K562 (cell line): ENCODE results near the gene SLC2A4. TPM values are rescaled to one million over a fixed set of nuclear protein-coding genes. Genes with fewer than 3 reads are reported as not detected.
A peak's percentile ranks its signal among the peaks of the same experiment; 100 is the strongest.

Experiments
- BRF1 ChIP-seq: IDR thresholded peaks from 3 replicates; pipeline ENCODE4 v1.6.1; 2011; ENCODE audit warnings: borderline replicate concordance, mild to moderate bottlenecking; ENCODE audit not compliant: insufficient read length; ENCODE audit errors: extremely low read depth
- EP400 ChIP-seq: fragments of 450-650 bp; IDR thresholded peaks from 2 replicates; pipeline ENCODE4 v1.6.1; 2017; ENCODE audit warnings: antibody characterized with exemption, mild to moderate bottlenecking, moderate library complexity
- NR4A1 ChIP-seq, 2 experiments: fragments of 250-450 bp in 1 of 2; fragments of 450-650 bp in 1 of 2; sonication (Bioruptor Pico) in 1 of 2; IDR thresholded peaks; 2 replicates each; pipeline versions ENCODE4 v1.4.0 to v1.6.1; 2016 to 2020; ENCODE audit warnings: mild to moderate bottlenecking in 2 of 2, missing compliant biosample characterization in 1 of 2, missing genetic modification characterization in 1 of 2, moderate library complexity in 1 of 2
- POLR2A ChIP-seq: fragments of 450-650 bp; conservative IDR thresholded peaks from 2 replicates; pipeline ENCODE4 v1.6.1; 2016
- RAD21 ChIP-seq, 2 experiments: fragments of 250-450 bp in 1 of 2; fragments of 450-650 bp in 1 of 2; sonication (Bioruptor Pico) in 1 of 2; formaldehyde crosslinking in 1 of 2; IDR thresholded peaks in 1 of 2; conservative IDR thresholded peaks in 1 of 2; 2 replicates each; pipeline versions ENCODE4 v1.4.0 to v1.8.0; 2020 to 2022; ENCODE audit warnings: mild to moderate bottlenecking in 2 of 2, moderate library complexity in 1 of 2
- SP2 ChIP-seq: IDR thresholded peaks from 2 replicates; pipeline ENCODE4 v1.6.1; 2011; ENCODE audit warnings: mild to moderate bottlenecking, low read depth, low read length, moderate library complexity; ENCODE audit not compliant: poor library complexity, severe bottlenecking; ENCODE audit errors: extremely low read depth
- STAT5A ChIP-seq: IDR thresholded peaks from 2 replicates; pipeline ENCODE4 v1.6.1; 2012; ENCODE audit warnings: low read length, inconsistent platforms, borderline replicate concordance
- TAF1 ChIP-seq: IDR thresholded peaks from 2 replicates; pipeline ENCODE4 v1.6.1; 2011; ENCODE audit warnings: mild to moderate bottlenecking, low read length, moderate library complexity; ENCODE audit not compliant: insufficient read depth, control insufficient read depth, severe bottlenecking; ENCODE audit errors: extremely low read depth
- polyA plus RNA-seq, 8 experiments: library from polyadenylated mRNA; depleted of rRNA in 4 of 8; stranded (reverse) in 5 of 8; unstranded in 3 of 8; fragments of >200 nt; fragmentation: Nextera tagmentation in 2 of 8; fragmentation: Illumina TruSeq in 1 of 8; extraction: Ambion mirVana in 2 of 8; extraction: Trizol in 1 of 8; gene quantifications; 2 replicates each; pipeline versions ENCODE4 v1.2.1 to v1.2.3, GENCODE V29; 2011 to 2014; ENCODE audit warnings: inconsistent platforms in 1 of 8, missing spikeins in 1 of 8
- total RNA-seq, 7 experiments: library from RNA; depleted of rRNA in 6 of 7; stranded (reverse); fragments of >200 nt in 6 of 7; fragmentation: Illumina TruSeq in 2 of 7; extraction: Trizol in 2 of 7; gene quantifications; 2 replicates each; pipeline versions ENCODE4 v1.2.1 to v1.2.3, GENCODE V29; 2011 to 2021; ENCODE audit warnings: low replicate concordance in 1 of 7
- TF ChIP-seq, protein P1 (sequence below): IDR thresholded peaks from 2 replicates; pipeline ENCODE4 v1.6.1; 2011; ENCODE audit warnings: borderline replicate concordance, low read depth, mild to moderate bottlenecking, moderate library complexity, low read length; ENCODE audit not compliant: insufficient read depth, poor library complexity, severe bottlenecking
- TF ChIP-seq, protein P2 (sequence below): sonication (generic); formaldehyde crosslinking; IDR thresholded peaks from 2 replicates; pipeline ENCODE4 v1.9.0; 2022; ENCODE audit warnings: mild to moderate bottlenecking, missing genetic modification reagents
- TF ChIP-seq, protein P3 (sequence below), 3 experiments: fragments of 200-800 bp in 1 of 3; sonication (Bioruptor generic) in 1 of 3; sonication (generic) in 1 of 3; formaldehyde crosslinking in 1 of 3; IDR thresholded peaks; 2 replicates each; pipeline versions ENCODE4 v1.6.1 to v1.8.0; 2016 to 2022; ENCODE audit warnings: mild to moderate bottlenecking in 2 of 3, missing compliant biosample characterization in 2 of 3, missing genetic modification characterization in 2 of 3, missing genetic modification reagents in 1 of 3
- TF ChIP-seq, protein P4 (sequence below), 2 experiments: fragments of 150-350 bp in 1 of 2; IDR thresholded peaks; 2 replicates each; pipeline ENCODE4 v1.6.1; 2012 to 2016; ENCODE audit warnings: low read depth in 2 of 2, low read length in 2 of 2, mild to moderate bottlenecking in 1 of 2, moderate library complexity in 1 of 2
- TF ChIP-seq, protein P5 (sequence below): fragments of 200-800 bp; sonication (Bioruptor generic); IDR thresholded peaks from 2 replicates; pipeline ENCODE4 v1.6.1; 2017; ENCODE audit warnings: missing genetic modification characterization, missing compliant biosample characterization
- TF ChIP-seq, protein P6 (sequence below): fragments of 250-450 bp; sonication (Bioruptor Pico); IDR thresholded peaks from 2 replicates; pipeline ENCODE4 v1.4.0; 2020; ENCODE audit warnings: mild to moderate bottlenecking, moderate library complexity

Gene SLC2A4
- total and polyA plus RNA-seq, 9 of the 15 experiments (the other 6 are each of a cell fraction or from before 2014, with no cell fraction given), result 0.74 to 3.5 (median 1.6) TPM

DNA sequence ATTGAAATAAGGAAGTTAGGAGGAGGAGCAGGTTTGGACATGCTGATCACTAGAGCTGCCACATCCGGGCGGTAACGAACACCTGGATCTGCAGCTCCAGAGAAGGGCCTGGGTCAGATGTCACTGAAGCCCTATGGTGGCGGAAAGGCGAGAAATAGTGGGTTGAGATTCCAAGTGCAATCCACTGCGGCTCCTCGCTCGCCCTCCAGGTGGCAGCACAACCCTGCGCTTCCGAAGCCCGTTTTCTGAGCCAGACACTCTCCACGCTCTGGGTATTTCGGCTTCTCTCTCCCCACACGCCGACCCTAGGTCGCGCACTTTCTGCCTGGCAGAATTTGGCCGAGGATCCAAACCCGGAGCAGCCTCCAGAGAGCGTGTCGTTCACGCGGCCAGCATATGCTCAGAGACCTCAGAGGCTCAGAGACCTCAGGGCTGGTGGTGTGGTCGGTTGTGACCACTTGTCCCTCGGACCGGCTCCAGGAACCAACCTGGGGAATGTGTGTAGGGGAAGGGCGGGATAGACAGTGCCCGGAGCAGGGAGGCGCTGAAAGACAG is 922 bp upstream of the SLC2A4 start (continued):
- TF ChIP-seq, protein P1, sequence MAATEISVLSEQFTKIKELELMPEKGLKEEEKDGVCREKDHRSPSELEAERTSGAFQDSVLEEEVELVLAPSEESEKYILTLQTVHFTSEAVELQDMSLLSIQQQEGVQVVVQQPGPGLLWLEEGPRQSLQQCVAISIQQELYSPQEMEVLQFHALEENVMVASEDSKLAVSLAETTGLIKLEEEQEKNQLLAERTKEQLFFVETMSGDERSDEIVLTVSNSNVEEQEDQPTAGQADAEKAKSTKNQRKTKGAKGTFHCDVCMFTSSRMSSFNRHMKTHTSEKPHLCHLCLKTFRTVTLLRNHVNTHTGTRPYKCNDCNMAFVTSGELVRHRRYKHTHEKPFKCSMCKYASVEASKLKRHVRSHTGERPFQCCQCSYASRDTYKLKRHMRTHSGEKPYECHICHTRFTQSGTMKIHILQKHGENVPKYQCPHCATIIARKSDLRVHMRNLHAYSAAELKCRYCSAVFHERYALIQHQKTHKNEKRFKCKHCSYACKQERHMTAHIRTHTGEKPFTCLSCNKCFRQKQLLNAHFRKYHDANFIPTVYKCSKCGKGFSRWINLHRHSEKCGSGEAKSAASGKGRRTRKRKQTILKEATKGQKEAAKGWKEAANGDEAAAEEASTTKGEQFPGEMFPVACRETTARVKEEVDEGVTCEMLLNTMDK, result peak; percentile 52
- TF ChIP-seq POLR2A (peak; percentile 44; the same call in 1 of the 2 replicates), SP2 (no peak), STAT5A (no peak), RAD21 (CRISPR knock-in tag; conservative IDR thresholded peaks at IDR 0.05 in 1 of 2, IDR thresholded peaks at IDR 0.05 in 1 of 2) (peak; percentile 87 to 94), TAF1 (peak; percentile 25), NR4A1 (CRISPR knock-in tag; IDR thresholded peaks at IDR 0.05) (no peak), NR4A1 (tag; IDR thresholded peaks at IDR 0.05) (no peak), EP400 (peak; percentile 72), BRF1 (no peak)
- TF ChIP-seq, protein P2, sequence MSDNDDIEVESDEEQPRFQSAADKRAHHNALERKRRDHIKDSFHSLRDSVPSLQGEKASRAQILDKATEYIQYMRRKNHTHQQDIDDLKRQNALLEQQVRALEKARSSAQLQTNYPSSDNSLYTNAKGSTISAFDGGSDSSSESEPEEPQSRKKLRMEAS, result peak; percentile 89
- TF ChIP-seq, protein P3, sequence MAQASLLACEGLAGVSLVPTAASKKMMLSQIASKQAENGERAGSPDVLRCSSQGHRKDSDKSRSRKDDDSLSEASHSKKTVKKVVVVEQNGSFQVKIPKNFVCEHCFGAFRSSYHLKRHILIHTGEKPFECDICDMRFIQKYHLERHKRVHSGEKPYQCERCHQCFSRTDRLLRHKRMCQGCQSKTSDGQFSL (CRISPR knock-in tag; IDR thresholded peaks at IDR 0.05), result 0 out of 2 replicates have a peak, but pooled peaks have one; percentile 60
- TF ChIP-seq, protein P3 (tag; IDR thresholded peaks at IDR 0.05), result no peak
- TF ChIP-seq, protein P4, sequence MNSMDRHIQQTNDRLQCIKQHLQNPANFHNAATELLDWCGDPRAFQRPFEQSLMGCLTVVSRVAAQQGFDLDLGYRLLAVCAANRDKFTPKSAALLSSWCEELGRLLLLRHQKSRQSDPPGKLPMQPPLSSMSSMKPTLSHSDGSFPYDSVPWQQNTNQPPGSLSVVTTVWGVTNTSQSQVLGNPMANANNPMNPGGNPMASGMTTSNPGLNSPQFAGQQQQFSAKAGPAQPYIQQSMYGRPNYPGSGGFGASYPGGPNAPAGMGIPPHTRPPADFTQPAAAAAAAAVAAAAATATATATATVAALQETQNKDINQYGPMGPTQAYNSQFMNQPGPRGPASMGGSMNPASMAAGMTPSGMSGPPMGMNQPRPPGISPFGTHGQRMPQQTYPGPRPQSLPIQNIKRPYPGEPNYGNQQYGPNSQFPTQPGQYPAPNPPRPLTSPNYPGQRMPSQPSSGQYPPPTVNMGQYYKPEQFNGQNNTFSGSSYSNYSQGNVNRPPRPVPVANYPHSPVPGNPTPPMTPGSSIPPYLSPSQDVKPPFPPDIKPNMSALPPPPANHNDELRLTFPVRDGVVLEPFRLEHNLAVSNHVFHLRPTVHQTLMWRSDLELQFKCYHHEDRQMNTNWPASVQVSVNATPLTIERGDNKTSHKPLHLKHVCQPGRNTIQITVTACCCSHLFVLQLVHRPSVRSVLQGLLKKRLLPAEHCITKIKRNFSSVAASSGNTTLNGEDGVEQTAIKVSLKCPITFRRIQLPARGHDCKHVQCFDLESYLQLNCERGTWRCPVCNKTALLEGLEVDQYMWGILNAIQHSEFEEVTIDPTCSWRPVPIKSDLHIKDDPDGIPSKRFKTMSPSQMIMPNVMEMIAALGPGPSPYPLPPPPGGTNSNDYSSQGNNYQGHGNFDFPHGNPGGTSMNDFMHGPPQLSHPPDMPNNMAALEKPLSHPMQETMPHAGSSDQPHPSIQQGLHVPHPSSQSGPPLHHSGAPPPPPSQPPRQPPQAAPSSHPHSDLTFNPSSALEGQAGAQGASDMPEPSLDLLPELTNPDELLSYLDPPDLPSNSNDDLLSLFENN (IDR thresholded peaks at IDR 0.05; ENCODE audit: low read depth in 2 of 2, low read length in 2 of 2), result no peak
- TF ChIP-seq, protein P5, sequence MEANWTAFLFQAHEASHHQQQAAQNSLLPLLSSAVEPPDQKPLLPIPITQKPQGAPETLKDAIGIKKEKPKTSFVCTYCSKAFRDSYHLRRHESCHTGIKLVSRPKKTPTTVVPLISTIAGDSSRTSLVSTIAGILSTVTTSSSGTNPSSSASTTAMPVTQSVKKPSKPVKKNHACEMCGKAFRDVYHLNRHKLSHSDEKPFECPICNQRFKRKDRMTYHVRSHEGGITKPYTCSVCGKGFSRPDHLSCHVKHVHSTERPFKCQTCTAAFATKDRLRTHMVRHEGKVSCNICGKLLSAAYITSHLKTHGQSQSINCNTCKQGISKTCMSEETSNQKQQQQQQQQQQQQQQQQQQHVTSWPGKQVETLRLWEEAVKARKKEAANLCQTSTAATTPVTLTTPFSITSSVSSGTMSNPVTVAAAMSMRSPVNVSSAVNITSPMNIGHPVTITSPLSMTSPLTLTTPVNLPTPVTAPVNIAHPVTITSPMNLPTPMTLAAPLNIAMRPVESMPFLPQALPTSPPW, result peak; percentile 30; the same call in 1 of the 2 replicates
- TF ChIP-seq, protein P6, sequence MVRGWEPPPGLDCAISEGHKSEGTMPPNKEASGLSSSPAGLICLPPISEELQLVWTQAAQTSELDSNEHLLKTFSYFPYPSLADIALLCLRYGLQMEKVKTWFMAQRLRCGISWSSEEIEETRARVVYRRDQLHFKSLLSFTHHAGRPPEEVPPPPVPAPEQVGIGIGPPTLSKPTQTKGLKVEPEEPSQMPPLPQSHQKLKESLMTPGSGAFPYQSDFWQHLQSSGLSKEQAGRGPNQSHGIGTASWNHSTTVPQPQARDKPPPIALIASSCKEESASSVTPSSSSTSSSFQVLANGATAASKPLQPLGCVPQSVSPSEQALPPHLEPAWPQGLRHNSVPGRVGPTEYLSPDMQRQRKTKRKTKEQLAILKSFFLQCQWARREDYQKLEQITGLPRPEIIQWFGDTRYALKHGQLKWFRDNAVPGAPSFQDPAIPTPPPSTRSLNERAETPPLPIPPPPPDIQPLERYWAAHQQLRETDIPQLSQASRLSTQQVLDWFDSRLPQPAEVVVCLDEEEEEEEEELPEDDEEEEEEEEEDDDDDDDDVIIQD, result no peak
